Neural progenitor cell (in vitro differentiated cells): Measurements from ENCODE around the gene TAF4B.

ENCODE experiments used
- EZH2 ChIP-seq: fragments of 200-600 bp; sonication (generic); IDR thresholded peaks from 2 replicates; pipeline ENCODE4 v1.6.1; 2017; ENCODE audit warnings: antibody characterized with exemption, mild to moderate bottlenecking, moderate library complexity
- TF ChIP-seq, protein P1 (sequence below): fragments of 200-600 bp; sonication (generic); IDR thresholded peaks from 2 replicates; pipeline ENCODE4 v1.5.1; 2017; ENCODE audit warnings: antibody characterized with exemption, mild to moderate bottlenecking

DNA sequence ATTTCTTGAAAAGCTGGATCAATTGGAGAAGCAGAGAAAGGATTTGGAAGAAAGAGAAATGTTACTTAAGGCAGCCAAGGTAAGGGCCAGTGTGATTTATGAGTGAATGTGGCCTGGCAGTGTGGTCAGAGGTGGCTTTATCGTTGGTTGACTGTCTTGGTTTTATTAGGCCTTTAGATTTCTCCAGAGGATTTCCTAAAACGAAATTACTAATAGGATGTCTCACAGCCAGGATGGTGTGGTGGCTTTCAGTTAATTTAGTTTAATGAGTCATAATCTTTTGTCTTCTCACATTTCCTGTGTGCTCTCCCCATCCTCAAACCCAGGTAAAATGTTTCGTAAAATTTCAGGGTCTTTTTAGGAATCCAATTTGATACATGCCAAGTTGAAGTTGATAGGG is 100.8 kb downstream of the TAF4B start:
- TF ChIP-seq EZH2 = no peak
- TF ChIP-seq, protein P1, sequence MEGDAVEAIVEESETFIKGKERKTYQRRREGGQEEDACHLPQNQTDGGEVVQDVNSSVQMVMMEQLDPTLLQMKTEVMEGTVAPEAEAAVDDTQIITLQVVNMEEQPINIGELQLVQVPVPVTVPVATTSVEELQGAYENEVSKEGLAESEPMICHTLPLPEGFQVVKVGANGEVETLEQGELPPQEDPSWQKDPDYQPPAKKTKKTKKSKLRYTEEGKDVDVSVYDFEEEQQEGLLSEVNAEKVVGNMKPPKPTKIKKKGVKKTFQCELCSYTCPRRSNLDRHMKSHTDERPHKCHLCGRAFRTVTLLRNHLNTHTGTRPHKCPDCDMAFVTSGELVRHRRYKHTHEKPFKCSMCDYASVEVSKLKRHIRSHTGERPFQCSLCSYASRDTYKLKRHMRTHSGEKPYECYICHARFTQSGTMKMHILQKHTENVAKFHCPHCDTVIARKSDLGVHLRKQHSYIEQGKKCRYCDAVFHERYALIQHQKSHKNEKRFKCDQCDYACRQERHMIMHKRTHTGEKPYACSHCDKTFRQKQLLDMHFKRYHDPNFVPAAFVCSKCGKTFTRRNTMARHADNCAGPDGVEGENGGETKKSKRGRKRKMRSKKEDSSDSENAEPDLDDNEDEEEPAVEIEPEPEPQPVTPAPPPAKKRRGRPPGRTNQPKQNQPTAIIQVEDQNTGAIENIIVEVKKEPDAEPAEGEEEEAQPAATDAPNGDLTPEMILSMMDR = no peak
